AG08396 (cell line): Measurements from ENCODE around the gene FOXA1.

Experiments used
- DNase-seq: peaks from one replicate; pipeline ENCODE4 v3.0.0; 2012; ENCODE audit warnings: low spot score, mixed read lengths

Gene FOXA1

GRCh38 chr14:37602605-37603453 lies 7.8 kb upstream of the FOXA1 start:
- no peak for DNase-seq

- DNase-seq, result no peak
Measured at GRCh38 chr14:37601865-37602264, 6.8 kb upstream of the FOXA1 start.

- DNase-seq, result no peak
Measured at GRCh38 chr14:37600880-37601741, 6.1 kb upstream of the FOXA1 start.

- DNase-seq, result no peak
Measured at GRCh38 chr14:37599507-37600368, 4.7 kb upstream of the FOXA1 start.

- no peak for DNase-seq
Measured at GRCh38 chr14:37598747-37599506, 3.9 kb upstream of the FOXA1 start.

GRCh38 chr14:37597914-37598746 lies 3.1 kb upstream of the FOXA1 start:
- DNase-seq, result no peak

GRCh38 chr14:37597538-37597913 lies 2.5 kb upstream of the FOXA1 start:
- peak; percentile 69 for DNase-seq

- DNase-seq, result no peak
Measured at GRCh38 chr14:37596790-37597472, 1.9 kb upstream of the FOXA1 start.

- no peak for DNase-seq
Measured at GRCh38 chr14:37595809-37596621, 966 bp upstream of the FOXA1 start.

GRCh38 chr14:37594238-37594970 lies 645 bp downstream of the FOXA1 start:
- DNase-seq, result peak; percentile 86

GRCh38 chr14:37593511-37594237 lies 1.4 kb downstream of the FOXA1 start:
- DNase-seq, result no peak

GRCh38 chr14:37592482-37593408 lies 2.3 kb downstream of the FOXA1 start:
- DNase-seq, result no peak

GRCh38 chr14:37591941-37592481 lies 3.0 kb downstream of the FOXA1 start:
- DNase-seq, result no peak

GRCh38 chr14:37591311-37591940 lies 3.6 kb downstream of the FOXA1 start:
- DNase-seq, result no peak

- DNase-seq, result no peak
Measured at GRCh38 chr14:37590428-37591139, 4.5 kb downstream of the FOXA1 start.
